GM21528 (cell line): Measurements from ENCODE around the gene DSCAML1.

Source experiments
- ATAC-seq: cut with Tn5 transposase; IDR thresholded peaks from one replicate; pipeline ENCODE4 v1.9.1; 2021; ENCODE audit warnings: mild to moderate bottlenecking, moderate library complexity; ENCODE audit not compliant: unreplicated experiment, low FRiP score

Gene DSCAML1

DNA sequence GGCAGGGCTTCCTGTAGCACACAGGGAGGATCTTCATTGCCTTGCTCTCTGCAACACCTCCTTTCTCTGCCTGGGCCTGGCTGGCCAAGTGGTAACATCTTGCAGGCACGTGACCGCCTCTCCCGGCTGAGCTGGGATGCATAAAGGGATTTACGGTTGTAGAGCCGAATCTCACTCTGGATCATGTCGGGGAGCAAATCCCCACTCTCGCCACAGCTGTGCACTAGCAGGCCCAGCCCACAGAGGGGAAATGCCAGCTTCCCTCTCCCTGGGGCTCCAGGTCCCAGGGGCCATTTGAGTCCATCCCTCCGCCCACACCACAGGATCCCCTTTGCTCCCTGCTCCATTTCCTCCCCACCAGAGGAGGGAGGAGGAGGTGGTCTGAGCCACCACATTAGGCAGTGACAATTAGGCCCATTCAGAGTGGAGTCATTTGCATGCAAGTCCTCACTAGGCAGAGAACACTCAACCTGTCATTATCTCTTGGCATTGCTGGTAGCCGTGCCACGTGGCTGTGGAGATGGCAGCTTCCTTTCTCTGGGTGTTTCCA, 196.7 kb downstream of the DSCAML1 start:
- ATAC-seq = no peak

DNA sequence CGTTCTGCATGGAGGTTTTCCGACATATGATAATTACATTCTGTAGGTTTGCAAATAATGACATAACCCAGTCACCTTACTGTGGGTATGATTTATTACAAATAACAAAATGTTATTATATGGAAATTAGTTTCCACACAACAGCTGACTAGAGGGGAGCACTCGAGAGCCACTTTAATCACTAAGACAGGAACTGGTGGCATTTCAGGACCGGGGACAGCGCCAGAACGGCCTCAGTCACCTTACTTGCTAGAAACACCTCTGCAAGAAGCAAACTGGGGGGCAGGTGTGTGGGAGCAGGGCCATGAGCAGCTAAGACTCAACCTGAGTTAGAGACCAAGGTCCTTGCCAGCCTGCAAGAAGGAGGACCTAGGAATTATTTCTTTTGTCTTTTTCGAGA, 199.9 kb downstream of the DSCAML1 start:
- no peak for ATAC-seq

DNA sequence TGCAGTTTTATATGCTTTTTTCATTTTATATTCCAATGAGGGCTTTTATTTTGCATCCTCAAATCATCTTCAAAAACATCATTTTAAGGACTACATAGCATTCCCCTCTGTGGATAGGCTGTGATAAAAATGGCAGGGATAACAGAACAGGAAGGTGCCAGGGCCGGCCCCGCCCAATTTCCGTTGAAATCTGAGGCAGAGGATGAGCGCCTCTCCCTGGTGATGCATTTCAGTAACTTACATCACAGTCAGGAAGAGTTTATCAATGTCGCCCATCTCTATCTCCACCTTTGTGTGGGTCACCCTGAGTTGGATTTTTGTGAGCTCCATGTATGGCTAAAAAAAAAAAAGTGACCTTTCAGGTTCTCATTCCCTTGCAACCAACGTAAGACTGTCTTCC, 201.6 kb downstream of the DSCAML1 start:
- ATAC-seq = no peak

DNA sequence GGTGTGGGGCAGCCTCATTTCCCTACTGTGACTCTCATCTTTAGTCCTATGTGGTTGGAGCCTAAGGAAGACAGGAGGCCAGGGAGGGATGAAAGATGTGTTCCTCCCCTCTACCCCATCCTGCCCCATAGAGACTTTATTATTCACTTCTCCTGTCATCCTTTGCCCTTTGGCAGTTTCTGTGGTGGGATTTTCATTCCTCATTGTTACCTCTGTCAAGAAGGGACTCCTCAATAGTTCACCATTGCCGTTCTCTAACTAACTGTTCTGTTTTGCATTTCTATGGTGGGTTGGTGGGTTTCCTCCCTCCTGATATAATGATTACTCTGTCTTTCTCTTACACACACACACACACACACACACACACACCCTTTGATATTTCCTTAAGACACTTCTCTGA, 202.3 kb downstream of the DSCAML1 start:
- ATAC-seq = no peak

DNA sequence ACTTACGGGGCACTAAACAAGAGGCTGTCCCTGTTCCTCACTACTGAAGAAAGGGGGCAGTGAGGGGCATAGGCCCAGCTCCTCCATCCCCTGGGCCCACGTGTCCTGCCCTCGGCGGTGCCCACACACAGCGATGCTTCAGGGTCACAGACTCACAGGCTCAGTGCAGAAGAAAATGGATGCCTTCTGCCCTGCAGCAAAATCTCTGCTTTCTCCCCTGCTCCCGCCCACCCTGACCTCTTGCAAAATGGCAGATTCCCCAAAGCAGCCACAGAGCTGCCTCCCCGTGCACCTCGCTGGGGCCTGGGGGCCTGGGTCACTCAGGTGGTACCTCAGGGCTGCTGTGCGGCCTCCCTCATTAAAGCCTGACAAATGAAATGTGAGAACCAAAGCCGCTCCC, 204.0 kb downstream of the DSCAML1 start:
- no peak for ATAC-seq

DNA sequence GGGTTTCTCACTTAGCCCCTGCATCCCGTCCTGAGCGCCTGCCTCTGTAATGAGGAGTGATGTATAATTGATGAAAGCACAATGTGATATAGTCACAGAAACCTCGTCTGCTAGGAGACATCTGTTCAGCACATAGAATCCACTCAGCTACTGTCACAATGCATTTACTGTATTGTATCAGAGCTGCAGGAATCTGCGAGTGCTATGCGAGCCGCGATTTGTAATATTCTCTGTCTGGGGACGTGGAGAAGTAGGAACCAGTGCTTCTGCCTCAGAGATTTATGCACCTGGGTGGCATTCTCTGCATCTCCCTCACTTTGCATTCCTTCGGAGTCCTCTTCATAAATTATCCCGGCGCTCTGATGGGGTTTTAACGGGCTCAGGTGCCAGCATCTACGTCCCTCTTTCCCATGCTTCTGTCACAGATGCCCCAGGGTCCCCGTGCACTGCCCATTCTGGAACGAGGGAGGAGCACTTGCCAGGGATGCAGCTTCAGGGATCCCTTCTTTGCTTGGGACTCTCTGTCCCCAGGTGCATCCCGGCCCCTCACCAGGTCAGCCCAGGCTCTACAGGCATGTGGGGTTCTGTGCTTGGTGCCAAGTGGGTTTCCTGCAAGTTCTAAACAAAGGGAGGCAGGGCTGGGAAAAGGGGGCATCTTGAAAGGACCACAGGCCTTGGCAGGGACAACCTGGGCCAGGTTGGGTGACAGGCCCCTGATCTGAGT, 205.5 kb downstream of the DSCAML1 start:
- ATAC-seq = no peak

DNA sequence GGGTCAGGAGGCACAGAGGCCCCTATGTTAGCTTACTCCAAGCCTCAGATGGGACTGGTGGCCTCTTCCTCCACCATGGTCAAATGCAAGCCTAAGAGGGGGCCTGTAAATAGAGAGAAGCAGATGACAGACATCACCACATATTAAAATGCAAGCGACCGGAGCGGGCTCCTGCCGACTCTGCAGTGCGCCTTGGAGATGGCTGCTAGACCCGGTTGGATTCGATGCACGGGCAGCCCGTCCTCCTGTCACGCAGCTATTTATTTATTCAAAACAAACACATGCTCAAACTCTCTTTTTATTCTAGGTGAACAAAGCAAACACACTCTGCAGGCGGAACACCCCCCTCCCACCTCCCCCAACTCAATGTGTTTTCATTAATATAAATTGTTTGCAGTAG, 208.0 kb downstream of the DSCAML1 start:
- ATAC-seq = no peak

DNA sequence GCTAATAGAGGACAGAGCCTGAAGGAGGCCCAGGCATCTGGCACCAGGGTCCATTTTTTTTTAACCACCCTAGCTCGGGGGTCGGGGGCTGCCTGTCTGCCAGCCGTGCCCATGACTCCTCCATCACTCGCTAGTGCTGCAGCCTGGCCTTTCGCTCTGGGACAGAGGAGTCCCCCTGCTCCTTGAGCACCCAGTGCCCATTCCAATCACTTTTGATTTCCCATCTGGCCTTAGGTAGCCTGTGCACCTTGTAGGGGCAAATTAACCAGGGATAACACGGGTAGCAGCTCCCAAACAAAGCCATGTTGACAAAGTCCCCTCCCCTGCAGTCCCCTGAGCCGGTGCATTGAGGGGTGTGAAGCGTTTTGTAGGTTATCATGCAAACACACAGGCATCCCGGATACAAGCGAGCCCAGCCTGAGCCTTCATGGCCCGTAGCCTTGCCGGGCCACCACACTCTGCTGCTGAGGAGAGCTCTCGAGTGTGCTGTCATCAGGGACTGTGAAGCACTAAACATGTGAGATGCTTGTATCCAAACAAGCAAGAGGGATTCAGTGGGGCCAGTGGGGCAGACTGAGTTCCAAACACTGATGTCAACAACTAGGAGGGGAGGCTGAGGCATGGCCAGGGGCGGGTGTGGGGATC, 208.7 kb downstream of the DSCAML1 start:
- no peak for ATAC-seq

DNA sequence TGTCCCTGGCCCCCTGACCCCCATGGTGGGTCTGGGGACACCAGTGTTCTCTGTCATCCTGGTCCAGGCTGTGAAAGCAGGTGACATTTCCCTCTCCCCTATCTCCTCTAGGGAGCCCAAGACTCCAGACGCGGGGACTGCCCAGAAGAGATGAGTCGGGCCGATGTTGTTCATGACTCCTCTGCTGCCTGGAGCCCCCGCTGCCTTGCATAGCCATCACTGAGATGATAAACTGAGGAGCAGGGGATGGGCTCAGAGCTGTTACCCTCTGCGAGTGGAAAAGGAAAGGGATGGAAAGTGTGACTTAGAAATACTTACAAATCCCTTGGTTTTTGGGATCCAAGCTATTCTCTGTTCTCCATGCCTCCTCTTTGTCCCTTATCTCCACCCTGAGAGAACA, 209.6 kb downstream of the DSCAML1 start:
- ATAC-seq = no peak

DNA sequence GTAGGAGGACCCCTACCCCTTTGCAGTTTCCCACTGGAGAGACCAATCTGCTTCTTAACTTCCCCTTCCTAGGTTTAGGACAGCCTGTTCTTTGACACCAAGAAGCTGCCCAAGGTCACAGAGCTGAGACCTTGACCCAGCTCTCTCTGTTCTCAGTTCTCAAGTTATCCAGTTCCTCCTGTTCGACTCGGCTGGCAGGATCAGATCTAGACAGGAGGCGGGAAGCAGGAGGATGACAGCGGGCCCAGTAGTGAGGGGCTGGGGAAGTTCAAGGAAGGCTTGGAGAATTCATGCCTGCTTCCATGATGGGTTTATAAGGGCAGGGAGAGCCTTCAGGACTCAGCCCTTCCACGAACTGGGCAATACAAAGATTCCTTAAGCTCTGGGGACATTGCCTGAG, 210.6 kb downstream of the DSCAML1 start:
- no peak for ATAC-seq

DNA sequence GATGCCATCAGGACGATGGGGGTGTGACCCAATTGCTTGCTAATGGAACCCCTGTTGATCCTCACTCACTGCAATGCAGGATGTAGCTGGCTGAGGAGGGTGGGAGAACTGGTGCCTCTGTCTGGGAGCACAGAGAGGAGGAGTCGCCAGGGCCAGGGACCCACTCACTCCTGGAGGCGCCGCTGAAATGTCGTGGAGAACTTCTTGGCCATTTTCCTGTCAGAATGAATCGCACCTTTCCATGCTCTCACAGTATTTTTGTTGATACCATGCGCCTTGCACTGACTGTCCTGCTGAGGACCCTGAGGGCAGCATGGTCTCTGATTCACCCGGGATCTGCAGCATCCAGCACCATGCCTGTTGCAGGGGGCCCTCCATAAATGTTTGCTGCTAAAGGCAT, 211.4 kb downstream of the DSCAML1 start:
- no peak for ATAC-seq

DNA sequence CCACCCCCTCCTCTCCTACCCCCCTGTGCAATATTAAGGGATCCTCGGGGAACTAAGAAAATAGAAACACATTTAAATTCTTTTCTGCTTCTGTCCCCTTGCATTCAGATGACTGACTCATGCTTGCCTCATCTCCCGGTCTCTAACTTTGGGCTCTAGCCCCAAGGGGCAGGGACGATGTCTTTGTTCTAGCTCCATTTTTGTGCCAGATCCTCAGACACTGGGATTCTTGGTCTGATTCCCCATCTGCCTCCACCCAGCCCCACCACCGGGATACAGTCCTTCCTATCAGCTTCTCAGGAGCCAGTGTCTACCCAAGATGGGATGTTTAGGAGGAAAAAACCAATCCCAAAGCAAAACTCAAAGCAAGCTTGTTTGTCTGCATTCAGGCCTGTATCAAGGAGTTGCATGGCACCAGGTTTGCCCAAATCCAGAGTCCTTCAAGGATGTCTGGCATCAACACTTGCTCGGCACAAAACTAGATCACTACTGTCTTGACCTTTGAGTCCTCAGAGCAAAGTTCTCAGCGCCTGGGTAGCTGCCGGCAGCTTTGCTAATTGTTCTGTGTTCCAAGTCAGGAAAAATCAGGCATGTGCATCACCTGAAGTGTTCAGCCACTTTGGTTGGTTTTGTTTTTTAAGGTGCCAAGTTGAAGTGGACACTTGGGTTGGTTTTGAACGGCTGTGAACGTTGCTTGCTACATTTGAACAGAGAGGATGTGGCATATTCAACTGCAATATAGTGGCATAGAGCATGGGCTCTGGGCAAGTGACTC, 212.8 kb downstream of the DSCAML1 start:
- ATAC-seq = no peak

DNA sequence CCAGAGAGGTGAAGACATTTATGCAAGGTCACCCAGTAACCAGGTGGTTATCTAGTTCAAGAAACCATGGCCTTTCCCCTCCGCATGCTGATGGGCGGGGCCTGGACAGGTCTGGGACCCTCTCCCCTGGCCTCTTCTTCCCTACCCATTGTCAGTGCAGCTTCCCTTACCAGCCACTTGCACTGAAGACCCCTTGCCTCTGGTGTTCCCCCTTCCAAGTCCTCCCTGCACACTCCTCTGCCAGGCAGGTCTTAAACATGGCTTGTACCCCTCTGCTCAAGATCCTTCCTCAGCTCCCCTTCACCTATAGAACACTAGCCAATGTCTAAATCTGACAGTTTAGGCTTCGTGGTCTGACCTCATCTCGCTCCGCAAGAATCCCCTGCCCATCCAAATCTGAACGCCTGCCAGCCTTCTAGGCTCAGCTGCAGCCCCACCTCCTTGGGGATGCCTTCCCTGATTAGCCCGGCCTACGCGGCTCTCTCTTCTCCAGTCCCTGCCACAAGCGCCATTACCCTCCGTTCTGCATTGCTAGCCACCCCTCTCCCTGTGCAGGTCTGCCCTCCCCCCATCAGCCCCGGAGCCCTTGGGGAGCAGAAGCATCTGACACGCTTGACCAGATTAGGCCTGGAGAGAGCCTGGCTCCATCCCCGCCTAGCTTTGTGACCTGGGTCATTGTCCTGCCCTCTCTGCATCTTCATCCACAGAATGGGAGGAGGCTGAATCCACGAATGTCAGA, 213.8 kb downstream of the DSCAML1 start:
- ATAC-seq = no peak

DNA sequence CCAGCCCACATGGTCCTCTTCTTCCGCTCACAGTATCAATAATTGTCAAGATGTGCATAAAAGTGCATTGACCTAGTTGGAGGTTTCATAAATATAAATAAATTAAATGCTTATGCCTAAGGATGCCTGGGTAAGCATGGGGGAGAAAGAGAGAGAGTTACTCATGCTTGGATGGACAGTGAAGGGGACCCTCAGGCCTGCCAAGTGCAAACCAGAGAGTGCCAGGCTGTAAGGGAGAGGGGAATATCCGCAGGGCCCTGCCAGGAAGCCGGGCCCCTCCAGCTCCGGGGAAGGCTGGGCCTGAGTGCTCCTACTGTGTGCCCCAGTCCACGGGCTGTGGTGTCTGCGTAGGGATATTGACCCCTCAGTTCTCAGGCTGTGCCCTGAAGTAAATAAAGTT, 214.6 kb downstream of the DSCAML1 start:
- ATAC-seq = no peak

DNA sequence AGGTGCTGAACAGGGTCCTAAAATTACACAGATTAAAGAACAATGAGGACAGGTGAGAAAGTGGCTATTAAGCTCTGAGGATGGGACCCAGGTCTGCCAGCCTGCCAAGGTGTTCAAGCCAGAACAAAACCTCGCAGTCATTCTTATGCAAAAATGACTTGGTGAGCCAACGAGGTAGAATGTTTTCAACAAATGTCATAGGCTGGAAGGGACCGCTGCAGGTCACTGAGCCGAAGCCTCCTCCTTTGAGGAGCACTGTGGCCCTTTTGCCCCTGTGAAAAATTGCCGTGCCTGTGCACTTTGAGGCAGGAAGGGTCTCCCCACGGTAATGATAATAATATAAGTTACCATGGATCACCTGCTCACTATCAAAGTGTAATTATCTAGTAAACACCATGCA, 216.2 kb downstream of the DSCAML1 start:
- no peak for ATAC-seq

DNA sequence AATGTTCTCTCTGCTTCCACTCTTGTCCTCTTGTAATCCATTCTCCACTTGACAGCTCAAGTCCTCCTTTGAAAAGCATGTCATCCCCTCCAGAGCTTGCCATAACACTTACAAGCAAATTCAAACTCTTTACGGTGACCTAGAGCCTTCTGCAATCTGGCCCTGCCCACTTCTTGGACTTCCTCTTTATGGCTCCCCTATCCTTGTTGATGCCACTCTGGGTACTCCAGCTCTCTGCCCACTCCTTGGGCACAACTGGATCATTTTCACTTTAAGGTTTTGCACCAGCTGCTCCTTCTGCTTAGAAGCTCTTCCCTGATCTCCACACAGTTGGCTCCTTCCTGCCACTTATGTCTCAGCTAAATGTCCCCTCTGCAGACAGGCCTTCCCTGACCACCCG, 217.9 kb downstream of the DSCAML1 start:
- ATAC-seq = no peak

DNA sequence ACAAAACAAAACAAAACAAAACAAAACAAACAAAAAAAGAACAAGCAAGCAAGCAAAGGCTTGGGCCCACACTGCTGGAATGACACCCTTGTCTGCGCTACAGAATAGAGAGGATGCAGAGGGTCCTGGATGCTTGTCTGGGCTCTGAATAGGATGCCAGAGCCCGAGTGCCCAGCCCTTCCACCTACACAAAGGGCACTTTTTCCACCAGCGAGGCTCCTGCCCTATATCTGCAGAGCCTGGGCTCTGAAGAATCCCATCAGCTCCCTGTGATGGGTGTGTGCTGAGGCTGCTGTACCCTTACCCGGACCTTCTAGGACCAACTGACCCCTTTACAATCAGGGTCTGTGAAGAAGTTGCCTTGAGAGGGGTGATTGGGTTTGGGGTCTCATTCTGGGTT, 221.2 kb downstream of the DSCAML1 start:
- no peak for ATAC-seq

DNA sequence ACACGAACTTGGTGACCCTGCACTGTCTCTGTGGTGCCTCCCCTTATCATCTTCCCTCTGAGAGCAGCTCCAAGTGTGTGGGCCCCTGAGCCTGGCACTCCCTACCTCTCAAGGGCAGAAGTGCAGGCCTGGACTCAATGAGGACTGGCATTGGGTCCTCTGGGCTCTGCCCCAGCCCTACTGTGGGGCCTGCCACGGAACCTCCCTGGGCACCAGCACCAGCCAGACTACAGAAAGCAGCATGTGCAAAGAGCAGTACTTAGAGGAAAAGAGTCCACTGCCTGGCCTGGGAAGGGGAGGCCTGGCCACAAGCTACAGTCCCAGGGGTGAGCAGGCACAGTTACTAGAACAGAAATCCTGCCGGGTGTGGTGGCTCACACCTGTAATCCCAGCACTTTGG, 222.5 kb downstream of the DSCAML1 start:
- ATAC-seq = no peak

DNA sequence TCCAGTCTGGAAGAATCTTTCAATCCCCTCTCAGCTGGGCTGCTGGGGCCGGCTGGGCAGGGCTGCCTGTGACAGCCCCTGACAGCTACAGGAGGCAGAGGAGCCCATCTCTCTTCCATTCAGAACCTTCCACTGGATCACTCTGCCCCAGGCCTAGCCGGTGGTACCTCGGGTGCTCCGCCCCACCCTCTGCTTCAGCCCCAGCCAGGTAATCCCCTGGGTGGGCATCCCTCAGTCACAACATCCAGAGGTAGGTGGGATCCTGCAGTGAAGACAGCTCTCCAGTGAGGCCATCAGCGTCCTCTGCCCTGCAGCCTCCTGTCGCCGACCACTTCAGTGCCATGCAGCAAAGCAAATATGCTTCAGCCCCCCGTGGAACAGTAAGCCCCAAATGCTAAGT, 223.7 kb downstream of the DSCAML1 start:
- no peak for ATAC-seq

DNA sequence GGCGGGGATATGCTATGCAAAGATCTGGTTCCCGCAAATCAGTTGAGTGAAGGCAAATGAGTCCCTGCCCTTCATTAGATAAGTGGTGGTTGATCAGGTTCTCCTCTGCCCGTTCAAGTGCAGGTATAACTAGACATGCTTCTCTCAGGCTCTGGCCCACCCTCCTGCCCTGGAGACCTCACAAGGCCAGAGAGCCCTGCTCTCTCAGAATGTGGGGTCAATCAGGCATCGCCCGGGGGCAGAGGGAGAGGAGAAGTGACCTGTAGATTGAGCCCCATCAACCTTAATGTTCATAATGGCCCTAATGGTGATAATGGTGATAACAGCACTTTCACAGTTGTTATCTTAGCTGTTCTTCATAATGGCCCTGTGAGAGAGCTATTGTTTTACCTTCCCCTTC, 224.3 kb downstream of the DSCAML1 start:
- no peak for ATAC-seq

DNA sequence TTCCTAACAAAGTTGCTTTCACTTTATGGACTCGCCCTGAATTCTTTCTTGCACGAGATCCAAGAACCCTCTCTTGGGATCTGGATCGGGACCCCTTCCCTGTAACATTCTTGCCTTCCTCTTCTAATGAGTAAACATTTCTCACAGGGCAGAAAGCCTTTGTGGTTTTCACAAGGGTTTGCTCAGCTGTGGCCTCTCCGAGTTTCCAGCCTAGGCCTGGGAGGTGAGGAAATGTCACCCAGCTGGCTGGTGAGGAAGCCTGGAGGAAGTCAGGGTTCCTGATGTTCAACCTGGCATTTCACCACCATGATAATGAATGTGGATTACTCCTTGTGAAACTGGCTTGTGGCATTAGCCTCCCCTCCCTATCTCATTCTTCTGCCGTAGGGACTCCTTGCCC, 224.9 kb downstream of the DSCAML1 start:
- no peak for ATAC-seq
